Measurements from ENCODE around the gene KIF3A.
A peak's percentile ranks its signal among the peaks of the same experiment; 100 is the strongest.

Gene KIF3A

DNA sequence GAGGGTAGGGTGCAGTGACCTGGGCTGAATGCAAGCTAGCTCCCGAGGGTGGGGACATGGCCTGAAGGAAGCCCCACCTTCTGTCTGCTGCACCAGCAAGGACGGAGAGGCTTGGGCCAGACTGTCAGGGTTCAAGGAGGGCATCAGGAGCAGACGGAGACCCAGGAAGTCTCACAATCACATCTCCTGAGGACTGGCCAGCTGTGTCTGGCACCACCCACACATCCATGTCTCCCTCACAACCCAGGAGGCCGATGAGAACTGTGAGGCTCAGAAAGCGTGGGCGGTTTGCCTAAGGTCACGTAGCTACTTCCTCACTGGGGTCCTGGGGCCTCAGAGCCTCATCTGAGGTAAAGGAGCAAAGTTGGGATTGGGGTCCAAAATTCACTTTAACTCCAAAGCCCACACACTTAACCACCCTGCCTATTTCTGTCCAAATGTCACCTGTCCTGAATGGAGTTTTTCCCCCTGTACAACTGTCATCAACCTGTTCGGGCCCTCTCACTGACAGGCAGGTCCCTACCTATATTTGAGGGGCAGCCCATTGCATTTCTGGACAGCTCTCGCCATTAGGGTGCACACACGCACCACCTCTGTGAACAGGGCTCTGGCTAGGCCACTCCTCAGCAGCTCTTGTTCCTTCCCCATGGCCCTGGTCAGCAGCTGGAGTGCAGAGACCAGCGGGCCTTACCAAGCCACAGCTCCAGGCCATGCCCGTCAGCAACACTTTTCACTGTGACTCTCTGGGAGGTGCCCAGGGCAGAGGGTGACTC is 75.9 kb downstream of the KIF3A start:
- DNase-seq = no peak

DNA sequence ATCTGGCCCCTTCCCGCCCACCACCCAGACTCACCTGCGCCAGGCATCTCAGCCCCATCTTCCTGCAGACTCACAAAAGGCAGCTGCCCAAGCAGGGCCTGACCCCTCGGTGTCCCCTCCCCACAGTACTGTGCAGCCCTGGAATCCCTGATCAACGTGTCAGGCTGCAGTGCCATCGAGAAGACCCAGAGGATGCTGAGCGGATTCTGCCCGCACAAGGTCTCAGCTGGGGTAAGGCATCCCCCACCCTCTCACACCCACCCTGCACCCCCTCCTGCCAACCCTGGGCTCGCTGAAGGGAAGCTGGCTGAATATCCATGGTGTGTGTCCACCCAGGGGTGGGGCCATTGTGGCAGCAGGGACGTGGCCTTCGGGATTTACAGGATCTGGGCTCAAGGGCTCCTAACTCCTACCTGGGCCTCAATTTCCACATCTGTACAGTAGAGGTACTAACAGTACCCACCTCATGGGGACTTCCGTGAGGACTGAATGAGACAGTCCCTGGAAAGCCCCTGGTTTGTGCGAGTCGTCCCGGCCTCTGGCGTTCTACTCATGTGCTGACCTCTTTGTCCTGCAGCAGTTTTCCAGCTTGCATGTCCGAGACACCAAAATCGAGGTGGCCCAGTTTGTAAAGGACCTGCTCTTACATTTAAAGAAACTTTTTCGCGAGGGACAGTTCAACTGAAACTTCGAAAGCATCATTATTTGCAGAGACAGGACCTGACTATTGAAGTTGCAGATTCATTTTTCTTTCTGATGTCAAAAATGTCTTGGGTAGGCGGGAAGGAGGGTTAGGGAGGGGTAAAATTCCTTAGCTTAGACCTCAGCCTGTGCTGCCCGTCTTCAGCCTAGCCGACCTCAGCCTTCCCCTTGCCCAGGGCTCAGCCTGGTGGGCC is 77.5 kb downstream of the KIF3A start:
- DNase-seq = no peak

DNA sequence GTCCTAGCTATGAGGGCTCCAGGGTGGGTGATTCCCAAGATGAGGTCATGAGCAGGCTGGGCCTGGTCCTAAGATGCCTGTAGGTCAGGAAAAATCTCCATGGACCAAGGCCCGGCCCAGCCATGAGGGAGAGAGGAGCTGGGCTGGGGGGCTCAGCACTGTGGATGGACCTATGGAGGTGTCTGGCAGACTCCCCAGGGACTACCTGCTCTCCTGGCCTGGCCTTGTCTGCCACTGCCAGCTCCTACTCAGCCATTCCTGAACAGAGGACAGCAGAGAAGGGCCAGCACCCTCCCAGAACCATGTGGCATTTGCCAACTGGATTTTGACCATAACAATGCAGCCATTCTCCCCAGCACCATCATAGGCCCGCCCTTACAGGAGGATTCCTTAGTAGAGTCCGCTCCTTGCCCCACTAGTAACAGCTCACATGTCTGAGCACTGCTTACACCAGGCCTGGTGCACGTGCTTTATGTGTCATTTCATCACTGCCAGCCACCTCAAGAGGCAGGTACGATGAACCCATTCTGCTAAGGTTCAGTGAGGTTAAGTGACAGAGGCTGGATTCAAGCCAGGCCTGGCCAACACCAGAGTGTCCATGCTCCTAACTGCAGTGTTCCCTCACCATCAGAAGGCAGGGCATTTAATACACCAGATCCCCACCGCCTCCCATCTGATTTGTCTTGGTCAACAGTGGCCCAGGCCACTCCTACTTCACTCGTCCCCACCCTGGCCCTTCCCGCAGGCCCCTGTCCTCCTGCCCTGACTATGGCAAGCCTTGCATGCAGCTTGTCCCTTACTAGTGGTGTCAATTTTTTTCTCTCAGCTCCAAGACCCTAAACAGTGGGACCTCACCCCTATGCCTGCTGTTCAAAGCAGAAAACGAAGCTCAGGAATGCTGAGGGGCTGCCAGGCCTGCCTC is 78.7 kb downstream of the KIF3A start:
- no peak for DNase-seq

DNA sequence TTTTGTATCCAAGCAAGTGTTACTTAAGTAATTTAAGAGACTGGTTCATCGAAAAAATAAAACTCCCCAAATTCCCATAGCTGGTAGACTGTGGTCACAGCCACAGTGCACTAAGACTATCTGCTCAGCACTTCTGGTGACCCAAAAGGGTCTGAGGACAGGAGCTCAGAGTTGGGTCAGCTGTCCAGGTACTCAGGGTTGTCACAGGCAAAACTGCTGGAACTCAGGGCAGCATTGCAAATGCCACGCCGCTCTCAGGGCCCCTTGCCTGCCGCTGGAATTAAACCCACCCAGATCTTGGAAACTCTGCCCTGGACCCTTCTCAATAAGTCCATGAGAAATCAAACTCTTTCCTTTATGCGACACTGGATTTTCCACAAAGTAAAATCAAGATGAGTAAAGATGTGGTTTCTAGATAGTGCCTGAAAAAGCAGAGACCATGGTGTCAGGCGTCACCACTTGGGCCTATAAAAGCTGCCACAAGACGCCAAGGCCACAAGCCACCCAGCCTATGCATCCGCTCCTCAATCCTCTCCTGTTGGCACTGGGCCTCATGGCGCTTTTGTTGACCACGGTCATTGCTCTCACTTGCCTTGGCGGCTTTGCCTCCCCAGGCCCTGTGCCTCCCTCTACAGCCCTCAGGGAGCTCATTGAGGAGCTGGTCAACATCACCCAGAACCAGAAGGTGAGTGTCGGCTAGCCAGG is 79.5 kb downstream of the KIF3A start, which contains the start of gene IL13:
Gene IL13, plus strand, starts transcription at position 498 of the 705 bp plus-strand sequence. Its CDS starts 14 bp downstream, at position 512.
- DNase-seq = no peak

DNA sequence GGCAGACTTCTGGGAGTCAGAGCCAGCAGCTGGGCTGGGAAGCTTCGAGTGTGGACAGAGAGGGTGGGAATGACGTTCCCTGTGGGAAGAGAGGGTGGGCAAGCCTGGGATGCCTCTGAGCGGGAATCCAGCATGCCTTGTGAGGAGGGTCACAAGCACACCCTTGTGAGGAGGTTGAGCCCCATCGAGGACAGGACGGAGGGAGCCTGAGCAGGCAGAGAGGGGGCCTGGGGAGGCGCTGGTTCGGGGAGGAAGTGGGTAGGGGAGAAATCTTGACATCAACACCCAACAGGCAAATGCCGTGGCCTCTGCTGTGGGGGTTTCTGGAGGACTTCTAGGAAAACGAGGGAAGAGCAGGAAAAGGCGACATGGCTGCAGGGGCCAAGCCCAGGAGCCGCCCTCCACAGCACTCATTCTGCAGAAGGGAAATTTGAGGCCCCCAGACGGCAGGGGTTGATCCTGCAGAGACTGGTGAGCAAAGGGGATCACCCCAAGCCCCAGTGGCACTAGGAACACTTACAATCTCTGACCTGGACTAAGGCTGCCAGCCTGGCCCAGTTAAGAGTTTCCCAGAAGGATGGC is 80.5 kb downstream of the KIF3A start:
- DNase-seq = no peak

DNA sequence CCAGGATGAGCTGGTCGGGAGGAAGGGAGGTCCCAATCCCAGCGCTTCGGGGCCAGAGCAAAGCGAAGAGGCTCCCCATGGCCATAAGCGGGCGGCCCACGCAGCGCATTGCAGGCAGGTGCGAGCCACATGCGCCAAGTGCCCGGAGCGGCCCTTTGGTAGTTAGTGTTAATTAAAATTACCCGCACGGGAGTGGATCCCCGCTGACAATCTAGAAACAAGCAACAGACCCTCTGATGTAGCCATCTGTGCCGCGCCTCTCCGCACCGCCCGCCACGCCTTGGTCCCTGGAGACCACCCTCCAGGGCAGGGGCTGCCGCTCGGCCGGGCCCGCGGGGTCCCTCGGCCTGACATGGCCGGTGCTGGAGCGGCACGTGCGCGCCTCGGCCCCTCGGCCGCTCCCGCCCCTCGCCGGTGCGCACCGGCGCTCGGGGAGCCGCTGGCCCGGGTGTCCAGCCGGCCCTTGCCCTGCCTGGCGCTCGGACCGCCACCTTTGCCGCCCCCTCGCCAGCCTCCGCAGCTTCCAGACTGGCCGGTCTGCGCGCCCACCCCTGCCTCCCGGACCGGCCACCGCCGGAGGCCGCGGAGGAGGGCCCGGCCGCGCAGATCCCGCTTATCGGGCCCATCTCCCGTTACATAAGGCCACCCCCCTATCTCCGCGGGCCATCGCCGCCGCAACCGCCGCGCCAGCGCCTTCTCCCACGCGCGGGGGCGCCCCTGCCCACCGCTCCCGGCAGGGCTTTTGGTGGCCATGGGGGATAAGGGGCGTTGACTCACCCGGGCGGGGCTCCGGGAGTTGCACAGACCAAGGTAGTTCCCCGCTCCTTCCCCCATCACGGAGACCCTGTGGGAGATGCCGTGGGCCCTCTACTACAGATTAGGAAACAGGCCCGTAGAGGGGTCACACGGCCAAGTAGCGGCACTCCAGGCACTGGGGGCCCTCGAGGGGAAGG is 81.2 kb downstream of the KIF3A start:
- DNase-seq = no peak

DNA sequence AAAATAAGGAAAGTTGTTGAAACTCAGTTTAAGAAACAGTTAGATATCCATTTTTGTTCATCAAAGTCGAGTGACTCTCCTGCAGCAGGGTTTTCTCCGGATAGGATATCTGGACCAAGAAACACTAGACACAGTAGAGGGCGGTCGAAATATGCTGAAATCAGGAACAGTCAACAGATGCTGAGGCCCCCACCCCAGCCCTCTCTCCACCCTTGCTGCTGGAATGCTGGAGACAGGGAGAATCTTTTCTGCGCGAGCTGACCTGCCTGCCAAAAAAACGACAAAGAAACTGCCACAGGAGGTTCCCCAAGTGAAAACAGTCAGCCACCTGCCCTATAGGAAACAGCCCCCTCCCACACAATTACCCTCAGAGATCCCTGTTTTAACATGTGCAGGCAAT is 83.6 kb downstream of the KIF3A start:
- no peak for DNase-seq

DNA sequence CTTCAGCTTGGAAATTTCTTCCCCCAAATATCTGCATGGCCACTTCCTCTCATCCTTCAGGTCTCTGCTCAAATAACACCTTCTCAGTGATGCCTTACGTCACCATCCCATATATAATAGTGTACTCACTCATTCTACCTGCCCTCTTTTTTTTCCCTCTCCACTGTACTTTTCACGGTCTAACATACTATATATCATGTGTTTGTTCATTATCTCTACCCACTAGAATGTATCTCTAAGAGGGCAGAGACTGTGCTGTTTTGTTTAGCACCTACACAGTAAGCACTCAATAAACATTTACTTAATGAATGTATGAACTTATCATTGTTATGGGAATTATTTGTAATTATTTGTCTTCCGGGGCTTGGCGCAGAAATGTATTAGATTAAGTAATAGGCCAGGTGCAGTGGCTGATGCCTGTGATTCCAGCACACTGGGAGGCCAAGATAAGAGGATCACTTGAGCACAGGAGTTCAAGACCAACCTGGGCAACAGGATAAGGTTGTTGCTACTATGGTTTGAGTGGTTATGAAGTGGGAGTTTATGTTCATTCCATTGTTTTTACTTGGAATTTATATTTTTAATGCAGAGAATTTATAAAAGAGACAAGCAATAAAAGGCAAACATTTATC is 85.4 kb downstream of the KIF3A start:
- DNase-seq = peak; percentile 47

DNA sequence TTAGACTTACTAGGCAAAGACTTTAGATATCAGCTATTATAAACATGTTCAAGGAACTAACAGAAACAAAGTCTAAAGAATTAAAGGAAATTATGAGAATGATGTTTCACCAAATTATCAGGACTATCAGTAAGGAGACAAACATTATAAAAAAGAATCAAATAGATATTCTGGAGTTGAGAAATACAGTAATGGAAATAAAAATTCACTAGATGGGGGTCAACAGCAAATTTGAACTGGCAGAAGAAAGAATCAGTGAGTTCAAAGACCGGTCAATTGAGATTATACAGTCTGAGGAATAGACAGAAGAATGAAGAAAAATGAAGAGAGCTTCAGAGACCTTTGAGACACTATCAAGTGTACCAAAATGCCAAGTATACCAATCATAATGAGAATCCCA is 89.0 kb downstream of the KIF3A start:
- DNase-seq = no peak

DNA sequence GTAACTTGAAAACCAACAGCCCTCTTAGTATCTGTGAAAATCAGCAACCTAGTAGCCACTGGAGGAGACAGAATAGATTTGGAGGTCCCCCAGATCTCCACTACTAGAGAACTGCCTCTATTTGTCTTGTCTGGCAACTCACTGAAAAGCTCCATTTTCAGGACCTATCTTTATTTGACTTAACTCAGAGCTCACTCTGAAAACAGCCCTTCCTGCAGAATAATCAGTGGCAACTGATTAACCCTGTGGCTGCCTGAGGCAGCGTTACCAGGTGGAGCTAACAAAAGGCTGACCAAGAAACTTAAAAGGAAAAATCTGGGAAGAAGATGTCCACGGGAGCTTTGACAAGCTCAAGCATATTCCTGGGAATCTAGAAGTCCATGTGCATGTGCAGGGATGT is 89.9 kb downstream of the KIF3A start:
- no peak for DNase-seq

DNA sequence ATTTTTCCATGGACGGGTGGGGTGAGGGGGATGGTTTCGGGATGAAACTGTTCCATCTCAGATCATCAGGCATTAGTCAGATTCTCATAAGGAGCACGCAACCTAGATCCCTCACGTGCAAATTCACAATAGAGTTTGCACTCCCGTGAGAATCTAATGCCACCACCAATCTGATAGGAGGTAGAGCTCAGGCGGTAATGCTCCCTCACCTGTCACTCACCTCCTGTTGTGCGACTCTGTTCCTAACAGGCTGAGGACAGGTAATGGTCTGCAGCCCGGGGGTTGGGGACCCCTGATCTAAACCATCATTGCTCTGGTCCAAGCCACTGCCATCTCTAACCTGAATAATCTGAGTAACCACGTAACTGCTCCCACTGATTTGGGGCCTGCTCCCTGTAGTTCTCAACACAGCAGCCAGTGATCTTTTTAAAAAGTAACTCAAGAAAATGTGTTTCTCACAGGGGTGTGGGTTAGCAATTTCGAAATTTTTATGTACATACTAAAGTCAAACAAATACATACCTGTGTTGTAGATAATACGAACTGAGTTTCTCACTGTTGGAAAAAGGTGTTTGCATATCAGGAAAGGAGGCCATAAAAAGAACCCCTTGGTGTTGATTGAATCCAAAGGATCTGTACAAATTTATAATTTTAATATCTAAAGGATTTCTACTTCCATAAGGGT is 90.6 kb downstream of the KIF3A start:
- DNase-seq = no peak

DNA sequence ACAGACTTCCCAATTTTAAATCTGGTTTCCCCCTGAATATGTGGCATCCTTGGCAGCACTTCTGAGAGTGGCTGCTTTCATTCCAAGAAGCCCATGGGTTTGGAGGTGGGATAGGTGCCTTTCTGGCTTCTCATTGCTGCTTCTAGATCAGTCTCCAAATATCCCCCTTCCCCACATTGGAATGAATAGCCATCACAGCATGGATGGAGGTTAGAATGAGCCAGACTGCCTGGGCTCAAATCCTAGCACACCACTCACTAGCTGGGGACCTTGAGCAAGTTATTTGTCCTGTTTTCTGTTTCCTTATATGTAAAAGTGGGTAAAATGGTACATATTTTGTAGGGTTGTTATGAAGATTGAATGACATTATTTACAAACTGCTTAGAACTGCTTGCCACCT is 93.2 kb downstream of the KIF3A start:
- DNase-seq = no peak
